SK-N-MC (cell line): Measurements from ENCODE around the gene VPS39.

Source experiments
- EZH2 ChIP-seq: fragments of 200-600 bp; sonication (generic); IDR thresholded peaks from one replicate; pipeline ENCODE4 v1.6.1; 2017; ENCODE audit warnings: antibody characterized with exemption
- FOXP2 ChIP-seq: optimal IDR thresholded peaks from 2 replicates; pipeline ENCODE3; 2011; ENCODE audit warnings: mild to moderate bottlenecking, moderate library complexity; ENCODE audit not compliant: insufficient read depth; ENCODE audit errors: extremely low read length, control extremely low read depth
- POLR2AphosphoS5 ChIP-seq: IDR thresholded peaks from 2 replicates; pipeline ENCODE4 v1.6.1; 2012; ENCODE audit warnings: mild to moderate bottlenecking, low read depth, low read length, borderline replicate concordance

DNA sequence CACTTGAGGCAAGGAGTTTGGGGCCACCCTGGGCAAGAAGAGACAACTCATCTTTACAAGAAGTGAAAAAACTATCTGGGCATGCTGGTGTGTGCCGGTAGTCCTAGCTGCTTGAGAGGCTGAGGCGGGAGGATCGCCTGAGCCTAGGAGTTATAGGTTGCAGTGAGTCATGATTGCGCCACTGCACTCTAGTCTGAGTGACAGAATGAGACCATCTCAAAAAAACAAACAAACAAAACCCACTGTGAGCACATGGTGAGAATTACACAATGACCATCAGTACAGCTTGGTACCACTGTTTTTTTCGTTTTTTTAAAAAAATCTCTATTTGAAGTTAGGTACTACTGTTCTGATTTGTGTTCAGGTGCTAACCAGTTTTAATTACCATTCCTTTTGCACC is 13.6 kb downstream of the VPS39 start:
- TF ChIP-seq POLR2AphosphoS5, result no peak
- no peak for TF ChIP-seq EZH2
- TF ChIP-seq FOXP2, result no peak
